Rectal smooth muscle tissue (tissue), 1 donor: Measurements from ENCODE around the gene PIK3CD.

ENCODE experiments used
- H3K27ac ChIP-seq: one replicate; pipeline ENCODE4 v1.7.0; 2013; ENCODE audit warnings: low read depth, low read length, inconsistent platforms
- H3K27me3 ChIP-seq: one replicate; pipeline ENCODE4 v1.7.0; 2013; ENCODE audit warnings: low read length; ENCODE audit not compliant: control insufficient read depth, insufficient read depth
- H3K36me3 ChIP-seq: one replicate; pipeline ENCODE4 v1.7.0; 2013; ENCODE audit warnings: low read length; ENCODE audit not compliant: control insufficient read depth, insufficient read depth
- H3K4me1 ChIP-seq: one replicate; pipeline ENCODE4 v1.7.0; 2013; ENCODE audit warnings: low read length; ENCODE audit not compliant: control insufficient read depth, insufficient read depth
- H3K4me3 ChIP-seq: one replicate; pipeline ENCODE4 v1.7.0; 2013; ENCODE audit warnings: low read length
- H3K9ac ChIP-seq: one replicate; pipeline ENCODE4 v1.7.0; 2013; ENCODE audit warnings: low read length

The PIK3CD gene

GRCh38 chr1:9721606-9722377 lies 70.3 kb downstream of the PIK3CD start:
- Histone ChIP-seq H3K4me3 (no peak overlapping the region), H3K9ac (no peak overlapping the region), H3K4me1 (no peaks in the 10 kb centered on the region), H3K36me3 (peaks cover 16% of the 10 kb centered on the region), H3K27me3 (no peaks in the 10 kb centered on the region), H3K27ac (no peak overlapping the region)

GRCh38 chr1:9722378-9722749 lies 70.8 kb downstream of the PIK3CD start:
- Histone ChIP-seq H3K4me1 (no peaks in the 10 kb centered on the region), H3K9ac (no peak overlapping the region), H3K36me3 (peaks cover 16% of the 10 kb centered on the region), H3K27ac (no peak overlapping the region), H3K27me3 (no peaks in the 10 kb centered on the region), H3K4me3 (no peak overlapping the region)

GRCh38 chr1:9723068-9723805 lies 71.7 kb downstream of the PIK3CD start:
- H3K9ac ChIP-seq: no peak overlapping the region
- no peaks in the 10 kb centered on the region for H3K27me3 ChIP-seq
- no peak overlapping the region for H3K27ac ChIP-seq
- H3K4me3 ChIP-seq: no peak overlapping the region
- no peaks in the 10 kb centered on the region for H3K4me1 ChIP-seq
- H3K36me3 ChIP-seq: peaks cover 19% of the 10 kb centered on the region

GRCh38 chr1:9723926-9724325 lies 72.4 kb downstream of the PIK3CD start:
- Histone ChIP-seq H3K27ac (no peak overlapping the region), H3K4me1 (no peaks in the 10 kb centered on the region), H3K27me3 (no peaks in the 10 kb centered on the region), H3K9ac (no peak overlapping the region), H3K4me3 (no peak overlapping the region), H3K36me3 (peaks cover 20% of the 10 kb centered on the region)

GRCh38 chr1:9724706-9725476 lies 73.4 kb downstream of the PIK3CD start:
- H3K4me1 ChIP-seq: no peaks in the 10 kb centered on the region
- no peaks in the 10 kb centered on the region for H3K27me3 ChIP-seq
- H3K36me3 ChIP-seq: peaks cover 26% of the 10 kb centered on the region
- no peak overlapping the region for H3K27ac ChIP-seq
- H3K9ac ChIP-seq: no peak overlapping the region
- H3K4me3 ChIP-seq: no peak overlapping the region

GRCh38 chr1:9726406-9726805 lies 74.9 kb downstream of the PIK3CD start:
- Histone ChIP-seq H3K27ac (no peak overlapping the region), H3K4me3 (no peak overlapping the region), H3K36me3 (peaks cover 33% of the 10 kb centered on the region), H3K9ac (no peak overlapping the region), H3K4me1 (no peaks in the 10 kb centered on the region), H3K27me3 (no peaks in the 10 kb centered on the region)

- Histone ChIP-seq H3K27ac (no peak overlapping the region), H3K9ac (no peak overlapping the region), H3K27me3 (no peaks in the 10 kb centered on the region), H3K36me3 (peaks cover 38% of the 10 kb centered on the region), H3K4me1 (no peaks in the 10 kb centered on the region), H3K4me3 (no peak overlapping the region)
Measured at GRCh38 chr1:9726905-9727595, 75.5 kb downstream of the PIK3CD start.

GRCh38 chr1:9728451-9729295 lies 77.1 kb downstream of the PIK3CD start:
- Histone ChIP-seq H3K4me1 (no peaks in the 10 kb centered on the region), H3K36me3 (peaks cover 42% of the 10 kb centered on the region), H3K4me3 (no peak overlapping the region), H3K27ac (no peak overlapping the region), H3K9ac (no peak overlapping the region), H3K27me3 (no peaks in the 10 kb centered on the region)

GRCh38 chr1:9729523-9729922 lies 78.0 kb downstream of the PIK3CD start:
- Histone ChIP-seq H3K36me3 (peaks cover 42% of the 10 kb centered on the region), H3K27me3 (no peaks in the 10 kb centered on the region), H3K4me1 (no peaks in the 10 kb centered on the region), H3K9ac (no peak overlapping the region), H3K27ac (no peak overlapping the region), H3K4me3 (no peak overlapping the region)

- Histone ChIP-seq H3K36me3 (peaks cover 48% of the 10 kb centered on the region), H3K27ac (no peak overlapping the region), H3K9ac (no peak overlapping the region), H3K4me3 (no peak overlapping the region), H3K4me1 (no peaks in the 10 kb centered on the region), H3K27me3 (no peaks in the 10 kb centered on the region)
Measured at GRCh38 chr1:9730096-9730901, 78.8 kb downstream of the PIK3CD start.

- Histone ChIP-seq H3K27me3 (no peaks in the 10 kb centered on the region), H3K9ac (no peak overlapping the region), H3K27ac (no peak overlapping the region), H3K4me1 (no peaks in the 10 kb centered on the region), H3K4me3 (no peak overlapping the region), H3K36me3 (peaks cover 54% of the 10 kb centered on the region)
Measured at GRCh38 chr1:9731051-9731537, 79.6 kb downstream of the PIK3CD start.
